HEK293 (cell line): ENCODE measurements around the gene KRTCAP2.

Source experiments
- CTCF ChIA-PET: fragments of 350-600 bp; formaldehyde crosslinking; extraction: SDS; loops from one replicate; lab custom pipeline; 2021; ENCODE audit warnings: antibody characterized with exemption; lab: Yijun Ruan, JAX
- POLR2A ChIA-PET: fragments of 300-600 bp; formaldehyde crosslinking; extraction: SDS; loops from one replicate; lab custom pipeline; 2020; ENCODE audit warnings: antibody characterized with exemption, inconsistent platforms; lab: Yijun Ruan, JAX
- H3K27ac ChIP-seq: fragments of 200-500 bp; sonication (Bioruptor generic); 2 replicates; pipeline ENCODE4 v1.5.1; 2014; ENCODE audit warnings: low read depth, low read length, control low read depth, inconsistent platforms; ENCODE audit errors: extremely low read depth
- H3K36me3 ChIP-seq, 2 experiments: fragments of 200-500 bp in 1 of 2; sonication (Bioruptor generic) in 1 of 2; 1 replicate in 1 of 2; 2 replicates in 1 of 2; pipeline ENCODE4 v1.5.1; 2014 to 2017; ENCODE audit warnings: inconsistent platforms in 2 of 2, low read length in 2 of 2; ENCODE audit not compliant: control insufficient read depth in 2 of 2, insufficient read depth in 1 of 2
- H3K4me1 ChIP-seq: fragments of 200-500 bp; sonication (Bioruptor generic); 2 replicates; pipeline ENCODE4 v1.5.1; 2014; ENCODE audit warnings: mild to moderate bottlenecking, low read length, inconsistent platforms; ENCODE audit not compliant: control insufficient read depth, insufficient read depth
- H3K4me3 ChIP-seq: 2 replicates; pipeline ENCODE4 v1.5.1; 2011; ENCODE audit warnings: low read depth, mild to moderate bottlenecking, control low read depth, low read length, moderate library complexity
- H3K9me3 ChIP-seq: fragments of 200-500 bp; sonication (Bioruptor generic); 2 replicates; pipeline ENCODE4 v1.5.1; 2014; ENCODE audit warnings: low read depth, low read length, inconsistent platforms; ENCODE audit not compliant: control insufficient read depth, insufficient read depth
- BCL11B ChIP-seq: fragments of 450-650 bp; formaldehyde crosslinking; IDR thresholded peaks from 2 replicates; pipeline ENCODE4 v1.5.1; 2016; ENCODE audit warnings: low read depth, missing biosample characterization, missing genetic modification characterization
- GLI2 ChIP-seq: fragments of 450-650 bp; formaldehyde crosslinking; IDR thresholded peaks from 2 replicates; pipeline ENCODE4; 2017; ENCODE audit warnings: missing biosample characterization, missing genetic modification characterization, low read depth, borderline replicate concordance
- SP2 ChIP-seq: fragments of 450-650 bp; formaldehyde crosslinking; IDR thresholded peaks from 2 replicates; pipeline ENCODE4 v1.5.1; 2016; ENCODE audit warnings: missing biosample characterization, missing genetic modification characterization
- YY2 ChIP-seq: fragments of 450-650 bp; formaldehyde crosslinking; IDR thresholded peaks from 2 replicates; pipeline ENCODE4 v1.5.1; 2016; ENCODE audit warnings: missing biosample characterization, missing genetic modification characterization
- ZBTB11 ChIP-seq: fragments of 450-650 bp; formaldehyde crosslinking; conservative IDR thresholded peaks from 2 replicates; pipeline ENCODE4 v1.5.1; 2016; ENCODE audit warnings: low read depth, missing biosample characterization, missing genetic modification characterization
- ZNF121 ChIP-seq: fragments of 450-650 bp; formaldehyde crosslinking; IDR thresholded peaks from 2 replicates; pipeline ENCODE4 v1.5.1; 2016; ENCODE audit warnings: missing biosample characterization, missing genetic modification characterization
- ZNF223 ChIP-seq: fragments of 450-650 bp; formaldehyde crosslinking; IDR thresholded peaks from 2 replicates; pipeline ENCODE4 v1.5.1; 2016; ENCODE audit warnings: missing biosample characterization, missing genetic modification characterization
- ZNF280D ChIP-seq: fragments of 450-650 bp; formaldehyde crosslinking; IDR thresholded peaks from 2 replicates; pipeline ENCODE4 v1.5.1; 2016; ENCODE audit warnings: missing biosample characterization, missing genetic modification characterization
- ZNF354C ChIP-seq: fragments of 450-650 bp; formaldehyde crosslinking; IDR thresholded peaks from 2 replicates; pipeline ENCODE4 v1.5.1; 2016; ENCODE audit warnings: missing biosample characterization, missing genetic modification characterization, low read depth, borderline replicate concordance
- ZNF391 ChIP-seq: fragments of 450-650 bp; formaldehyde crosslinking; IDR thresholded peaks from 2 replicates; pipeline ENCODE4 v1.5.1; 2016; ENCODE audit warnings: low read depth, missing biosample characterization, missing genetic modification characterization, borderline replicate concordance
- ZNF404 ChIP-seq: fragments of 450-650 bp; formaldehyde crosslinking; IDR thresholded peaks from 2 replicates; pipeline ENCODE4 v1.5.1; 2017; ENCODE audit warnings: missing biosample characterization, missing genetic modification characterization
- ZNF449 ChIP-seq: fragments of 450-650 bp; formaldehyde crosslinking; IDR thresholded peaks from 2 replicates; pipeline ENCODE4 v1.5.1; 2017; ENCODE audit warnings: missing biosample characterization, mild to moderate bottlenecking, missing genetic modification characterization, moderate library complexity
- ZNF529 ChIP-seq: fragments of 450-650 bp; formaldehyde crosslinking; IDR thresholded peaks from 2 replicates; pipeline ENCODE4 v1.5.1; 2017; ENCODE audit warnings: missing genetic modification characterization, missing biosample characterization; ENCODE audit not compliant: insufficient replicate concordance

KRTCAP2 gene

GRCh38 chr1:155184351-155184811 lies 11.3 kb upstream of the KRTCAP2 start:
- H3K4me1 ChIP-seq = no peaks in the 10 kb centered on the region
- H3K9me3 ChIP-seq = no peaks in the 10 kb centered on the region
- H3K36me3 ChIP-seq = no peaks in the 10 kb centered on the region
- H3K27ac ChIP-seq = no peak overlapping the region
- H3K4me3 ChIP-seq = no peak overlapping the region
- ChIA-PET CTCF (interaction anchor here (0.6 to 4.4 kb wide), 3 partner anchors 9 to 66 kb away, joined by 3 to 21 read pairs (median 15); partner anchors contain the start of gene KRTCAP2), POLR2A (interaction anchor here (1.0 kb wide), 1 partner anchor 9 kb away, joined by 3 read pairs; no protein-coding TSS in a partner anchor)
- no peak for TF ChIP-seq ZNF529 (tag by site-specific recombination)

- CTCF ChIA-PET = interaction anchor here (0.5 to 4.4 kb wide), 4 partner anchors 9 to 386 kb away, joined by 3 to 21 read pairs (median 9); partner anchors contain the start of gene KRTCAP2
- H3K27ac ChIP-seq = no peak overlapping the region
- TF ChIP-seq ZNF121 (no peak), YY2 (no peak), BCL11B (tag by site-specific recombination) (no peak), ZBTB11 (tag by site-specific recombination) (no peak), ZNF354C (tag by site-specific recombination) (no peak)
- TF ChIP-seq, all 188 proteins: peak for 0
- POLR2A ChIA-PET = interaction anchor here (1.0 kb wide), 1 partner anchor 10 kb away, joined by 3 read pairs; no protein-coding TSS in a partner anchor
- Histone ChIP-seq H3K9me3 (no peaks in the 10 kb centered on the region), H3K4me1 (no peaks in the 10 kb centered on the region), H3K36me3 (no peaks in the 10 kb centered on the region), H3K4me3 (no peak overlapping the region)
Observed at GRCh38 chr1:155183775-155184221, 10.7 kb upstream of the KRTCAP2 start.

- CTCF ChIA-PET = interaction anchor here (0.7 to 3.1 kb wide), 3 partner anchors 9 to 25 kb away, joined by 4 to 21 read pairs (median 6); partner anchors contain the start of gene KRTCAP2
- H3K9me3 ChIP-seq = no peaks in the 10 kb centered on the region
- no peak overlapping the region for H3K27ac ChIP-seq
- POLR2A ChIA-PET = interaction anchor here (0.6 kb wide), 1 partner anchor 1183 kb away, joined by 4 read pairs; no protein-coding TSS in a partner anchor
- H3K4me1 ChIP-seq = no peaks in the 10 kb centered on the region
- no peak overlapping the region for H3K4me3 ChIP-seq
- no peaks in the 10 kb centered on the region for H3K36me3 ChIP-seq
- no peak for TF ChIP-seq SP2
- TF ChIP-seq ZNF280D (tag by site-specific recombination) = no peak
- no peak for TF ChIP-seq ZNF223 (tag by site-specific recombination)
- no peak for TF ChIP-seq ZNF404
- no peak for TF ChIP-seq ZNF449
- TF ChIP-seq GLI2 (tag by site-specific recombination) = no peak
- TF ChIP-seq ZNF391 (tag by site-specific recombination) = no peak
Observed at GRCh38 chr1:155182052-155182550, 9.0 kb upstream of the KRTCAP2 start.
